Measurements from ENCODE around the gene CPN2.

The CPN2 gene

GRCh38 chr3:194310060-194310835, 40.9 kb downstream of the CPN2 start:
- Histone ChIP-seq H3K4me1 (ENCODE audit: control insufficient read depth, insufficient read depth, low read depth, low read length) (peaks cover 37% of the 10 kb centered on the region), H2BK5ac (ENCODE audit: low read depth, low read length, poor library complexity, severe bottlenecking) (no peak overlapping the region), H2AK5ac (ENCODE audit: low read length, severe bottlenecking) (peak overlapping the region; percentile 54), H3K27me3 (ENCODE audit: control insufficient read depth in 1 of 2, insufficient read depth in 1 of 2, low read length in 2 of 2) (peaks cover 18 to 61% of the 10 kb centered on the region in 2 experiments), H2BK15ac (ENCODE audit: low read depth, poor library complexity, severe bottlenecking) (no peak overlapping the region), H3K4me3 (ENCODE audit: insufficient read depth in 1 of 2, low read depth in 1 of 2, low read length in 2 of 2) (no peak overlapping the region), H3K27ac (ENCODE audit: low read length, poor library complexity, severe bottlenecking) (no peak overlapping the region), H2BK12ac (ENCODE audit: low read length in 2 of 2) (peak overlapping the region in 1 of 2 experiments; percentile 15), H4K8ac (ENCODE audit: low read length) (no peak overlapping the region), H3K14ac (ENCODE audit: low read length in 2 of 2) (no peak overlapping the region), H4K91ac (ENCODE audit: low read length) (peak overlapping the region; percentile 23), H3K36me3 (ENCODE audit: control insufficient read depth in 1 of 2, insufficient read depth in 2 of 2, low read depth in 1 of 2, low read length in 2 of 2) (no peaks in the 10 kb centered on the region), H2AFZ (ENCODE audit: low read depth, low read length) (no peak overlapping the region), H3K79me1 (replicated peaks; ENCODE audit: low read length, poor library complexity, severe bottlenecking) (no peaks in the 10 kb centered on the region), H3K9ac (ENCODE audit: low read length) (no peak overlapping the region), H3K18ac (ENCODE audit: low read depth in 1 of 2, low read length in 2 of 2) (no peak overlapping the region), H3K4ac (ENCODE audit: low read depth in 1 of 2, low read length in 2 of 2) (no peak overlapping the region), H3K4me2 (ENCODE audit: low read length, poor library complexity, severe bottlenecking) (no peak overlapping the region), H2BK120ac (ENCODE audit: low read depth, low read length) (no peak overlapping the region), H3K23ac (ENCODE audit: low read length in 2 of 2) (no peak overlapping the region), H3K9me3 (ENCODE audit: control insufficient read depth, low read length) (no peaks in the 10 kb centered on the region)
- no peak for DNase-seq
- WGBS: 98% methylated on average over 10 of the region's 11 CpGs

GRCh38 chr3:194308601-194309449, 42.3 kb downstream of the CPN2 start:
- H3K14ac ChIP-seq (ENCODE audit: low read length in 2 of 2): no peak overlapping the region
- no peaks in the 10 kb centered on the region for H3K36me3 ChIP-seq (ENCODE audit: control insufficient read depth in 1 of 2, insufficient read depth in 2 of 2, low read depth in 1 of 2, low read length in 2 of 2)
- H3K4ac ChIP-seq (ENCODE audit: low read depth in 1 of 2, low read length in 2 of 2): no peak overlapping the region
- H3K4me3 ChIP-seq (ENCODE audit: insufficient read depth in 1 of 2, low read depth in 1 of 2, low read length in 2 of 2): no peak overlapping the region
- H2AK5ac ChIP-seq (ENCODE audit: low read length, severe bottlenecking): no peak overlapping the region
- peak overlapping the region in 1 of 2 experiments; percentile 26 for H2BK12ac ChIP-seq (ENCODE audit: low read length in 2 of 2)
- H3K27me3 ChIP-seq (ENCODE audit: control insufficient read depth in 1 of 2, insufficient read depth in 1 of 2, low read length in 2 of 2): peaks cover 14 to 65% of the 10 kb centered on the region in 2 experiments
- H3K23ac ChIP-seq (ENCODE audit: low read length in 2 of 2): no peak overlapping the region
- H3K18ac ChIP-seq (ENCODE audit: low read depth in 1 of 2, low read length in 2 of 2): no peak overlapping the region
- H4K8ac ChIP-seq (ENCODE audit: low read length): no peak overlapping the region
- H3K79me1 ChIP-seq (replicated peaks; ENCODE audit: low read length, poor library complexity, severe bottlenecking): no peaks in the 10 kb centered on the region
- 92% methylated on average over 5 of the region's 8 CpGs for WGBS
- H2AFZ ChIP-seq (ENCODE audit: low read depth, low read length): no peak overlapping the region
- H4K91ac ChIP-seq (ENCODE audit: low read length): no peak overlapping the region
- peak overlapping the region; percentile 79 for H3K27ac ChIP-seq (ENCODE audit: low read length, poor library complexity, severe bottlenecking)
- H3K9ac ChIP-seq (ENCODE audit: low read length): no peak overlapping the region
- no peak overlapping the region for H2BK120ac ChIP-seq (ENCODE audit: low read depth, low read length)
- peaks cover 28% of the 10 kb centered on the region for H3K4me1 ChIP-seq (ENCODE audit: control insufficient read depth, insufficient read depth, low read depth, low read length)
- H3K4me2 ChIP-seq (ENCODE audit: low read length, poor library complexity, severe bottlenecking): peak overlapping the region; percentile 15
- no peaks in the 10 kb centered on the region for H3K9me3 ChIP-seq (ENCODE audit: control insufficient read depth, low read length)
- no peak overlapping the region for H2BK15ac ChIP-seq (ENCODE audit: low read depth, poor library complexity, severe bottlenecking)
- no peak for DNase-seq
- H2BK5ac ChIP-seq (ENCODE audit: low read depth, low read length, poor library complexity, severe bottlenecking): no peak overlapping the region

GRCh38 chr3:194307849-194308248, 43.3 kb downstream of the CPN2 start:
- peak overlapping the region; percentile 47 for H2BK5ac ChIP-seq (ENCODE audit: low read depth, low read length, poor library complexity, severe bottlenecking)
- no peak for DNase-seq
- H3K79me1 ChIP-seq (replicated peaks; ENCODE audit: low read length, poor library complexity, severe bottlenecking): no peaks in the 10 kb centered on the region
- peak overlapping the region in 1 of 2 experiments; percentile 2 for H3K4ac ChIP-seq (ENCODE audit: low read depth in 1 of 2, low read length in 2 of 2)
- no peak overlapping the region for H2BK15ac ChIP-seq (ENCODE audit: low read depth, poor library complexity, severe bottlenecking)
- peak overlapping the region; percentile 79 for H3K27ac ChIP-seq (ENCODE audit: low read length, poor library complexity, severe bottlenecking)
- no peak overlapping the region for H2BK120ac ChIP-seq (ENCODE audit: low read depth, low read length)
- H3K18ac ChIP-seq (ENCODE audit: low read depth in 1 of 2, low read length in 2 of 2): no peak overlapping the region
- no peak overlapping the region for H3K4me3 ChIP-seq (ENCODE audit: insufficient read depth in 1 of 2, low read depth in 1 of 2, low read length in 2 of 2)
- no peak overlapping the region for H3K23ac ChIP-seq (ENCODE audit: low read length in 2 of 2)
- peaks cover 16 to 72% of the 10 kb centered on the region in 2 experiments for H3K27me3 ChIP-seq (ENCODE audit: control insufficient read depth in 1 of 2, insufficient read depth in 1 of 2, low read length in 2 of 2)
- no peak overlapping the region for H4K91ac ChIP-seq (ENCODE audit: low read length)
- no peaks in the 10 kb centered on the region for H3K9me3 ChIP-seq (ENCODE audit: control insufficient read depth, low read length)
- 98% methylated on average over 7 of the region's 8 CpGs for WGBS
- H3K36me3 ChIP-seq (ENCODE audit: control insufficient read depth in 1 of 2, insufficient read depth in 2 of 2, low read depth in 1 of 2, low read length in 2 of 2): no peaks in the 10 kb centered on the region
- H2AK5ac ChIP-seq (ENCODE audit: low read length, severe bottlenecking): peak overlapping the region; percentile 87
- H2AFZ ChIP-seq (ENCODE audit: low read depth, low read length): no peak overlapping the region
- no peak overlapping the region for H2BK12ac ChIP-seq (ENCODE audit: low read length in 2 of 2)
- H3K4me1 ChIP-seq (ENCODE audit: control insufficient read depth, insufficient read depth, low read depth, low read length): peaks cover 20% of the 10 kb centered on the region
- no peak overlapping the region for H4K8ac ChIP-seq (ENCODE audit: low read length)
- H3K14ac ChIP-seq (ENCODE audit: low read length in 2 of 2): no peak overlapping the region
- no peak overlapping the region for H3K9ac ChIP-seq (ENCODE audit: low read length)
- H3K4me2 ChIP-seq (ENCODE audit: low read length, poor library complexity, severe bottlenecking): no peak overlapping the region

Measured in mesenchymal stem cell (in vitro differentiated cells and primary cell).